NCI-H2081 treated with DMSO at 0.1 percent for 48 hours (cell line): Measurements from ENCODE around the gene ACADVL.

Experiments
- DNase-seq: peaks from one replicate; lab custom pipeline; 2025; lab: John Stamatoyannopoulos, UW

ACADVL gene

DNA sequence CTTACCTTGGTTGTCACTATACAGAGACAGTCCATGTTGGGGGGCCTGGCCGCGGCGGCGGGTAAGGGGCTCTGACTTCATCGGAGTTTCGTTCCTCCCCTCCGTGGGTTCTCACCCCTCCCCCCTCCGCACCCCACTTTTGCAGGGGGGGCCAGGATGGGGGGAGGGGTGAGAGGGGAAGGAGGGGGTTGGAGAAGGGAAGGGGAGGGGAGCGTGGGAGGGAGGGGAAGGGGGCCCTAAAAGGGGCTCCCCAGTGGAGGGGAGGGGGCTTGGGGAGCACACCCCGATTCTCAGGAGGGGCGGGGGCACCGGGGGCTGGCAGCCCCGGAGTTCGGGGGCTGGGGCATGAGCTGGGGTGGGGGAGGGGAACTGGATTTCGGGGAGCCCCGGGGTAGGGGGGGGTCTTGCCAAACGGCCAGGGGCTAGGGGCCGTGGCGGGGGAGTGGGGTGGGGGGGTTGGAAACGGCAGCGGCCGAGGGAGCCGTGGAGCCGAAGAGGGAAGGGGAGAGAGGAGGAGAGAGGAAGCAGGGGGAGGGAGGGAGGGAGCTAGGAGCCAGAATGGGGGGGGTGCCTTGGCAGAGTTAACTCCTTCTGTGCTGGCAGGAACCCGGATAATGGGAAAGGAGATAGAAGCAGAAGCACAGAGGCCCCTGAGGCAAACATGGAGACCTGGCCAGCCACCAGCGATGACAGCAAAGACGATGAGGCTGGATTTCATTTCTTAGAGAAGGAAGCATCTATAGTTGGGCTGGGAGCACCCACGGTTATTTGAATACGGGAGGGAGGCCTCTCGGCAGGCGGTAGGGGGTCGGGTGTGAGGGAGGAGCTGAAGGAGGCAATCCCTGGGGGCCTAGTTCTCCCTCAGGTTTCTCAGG lies 2.4 kb upstream of the ACADVL start:
- no peak for DNase-seq

DNA sequence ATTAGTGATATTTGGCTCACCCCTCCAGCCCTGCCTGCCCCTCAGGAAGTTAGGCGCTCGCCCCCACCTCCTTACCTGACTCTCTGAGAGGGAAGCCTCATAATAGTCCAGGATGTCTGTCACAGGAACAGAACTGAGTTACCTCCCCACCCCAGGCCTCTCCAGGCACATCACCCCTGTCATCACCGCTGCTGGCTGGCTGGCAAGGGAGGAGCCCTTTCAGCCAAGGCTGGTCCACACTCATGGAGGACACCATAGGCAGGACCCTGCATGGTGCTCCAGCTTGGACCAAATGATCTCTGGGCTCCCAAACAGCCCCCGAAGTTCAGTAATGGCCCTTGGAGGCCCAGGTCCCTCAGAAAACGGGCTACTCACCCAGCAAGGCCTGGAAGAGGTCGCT lies 1.6 kb upstream of the ACADVL start:
- no peak for DNase-seq

DNA sequence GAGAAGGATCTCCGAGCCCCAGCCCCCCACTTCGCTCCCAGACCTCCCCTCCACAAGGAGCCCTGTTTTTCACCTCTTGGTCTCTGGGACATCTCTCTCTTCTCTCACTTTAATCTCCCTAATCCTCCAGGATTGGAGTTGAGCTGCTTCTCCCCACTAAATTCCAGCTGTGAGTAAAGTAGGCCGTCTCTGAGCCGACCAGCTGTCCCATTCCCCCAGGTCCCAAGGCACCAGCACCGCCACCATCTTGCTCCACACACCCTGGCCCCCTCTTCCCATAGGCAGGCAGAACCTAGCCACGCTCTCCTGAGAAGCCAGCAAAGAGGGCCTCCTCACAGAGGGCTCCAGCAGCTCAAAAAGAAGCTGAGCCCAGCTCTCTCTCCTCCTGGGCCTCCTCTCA lies 980 bp upstream of the ACADVL start:
- no peak for DNase-seq

DNA sequence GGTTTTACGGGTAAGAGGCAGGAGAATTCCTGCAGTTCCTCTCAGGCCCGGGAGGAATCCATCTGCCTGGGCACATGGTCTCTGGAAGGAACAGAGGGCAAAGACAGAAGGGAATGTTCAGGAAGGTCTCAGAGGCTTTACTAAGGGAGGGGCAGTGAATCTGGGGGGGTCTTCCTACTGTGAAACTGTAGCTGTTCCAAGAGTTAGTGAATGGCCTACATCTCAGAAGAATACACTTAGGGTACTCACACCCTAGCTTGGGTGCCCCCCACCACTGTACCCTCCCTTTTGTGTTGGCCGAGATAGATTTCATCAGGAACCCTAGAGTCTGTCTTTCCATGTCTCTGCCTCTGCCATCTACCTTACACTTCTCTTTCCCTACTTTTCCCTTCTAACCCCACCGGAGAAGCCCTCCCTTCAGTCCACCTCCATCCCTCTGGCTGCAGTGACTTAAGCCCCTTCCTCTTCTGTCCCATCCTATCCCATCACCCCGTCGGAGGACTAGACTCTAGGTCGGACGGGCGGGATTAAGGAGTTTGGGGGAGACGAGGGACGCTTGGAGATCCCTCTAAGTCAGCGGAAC lies 418 bp upstream of the ACADVL start:
- no peak for DNase-seq

GRCh38 chr17:7220593-7221277 lies 997 bp downstream of the ACADVL start:
- DNase-seq = no peak

DNA sequence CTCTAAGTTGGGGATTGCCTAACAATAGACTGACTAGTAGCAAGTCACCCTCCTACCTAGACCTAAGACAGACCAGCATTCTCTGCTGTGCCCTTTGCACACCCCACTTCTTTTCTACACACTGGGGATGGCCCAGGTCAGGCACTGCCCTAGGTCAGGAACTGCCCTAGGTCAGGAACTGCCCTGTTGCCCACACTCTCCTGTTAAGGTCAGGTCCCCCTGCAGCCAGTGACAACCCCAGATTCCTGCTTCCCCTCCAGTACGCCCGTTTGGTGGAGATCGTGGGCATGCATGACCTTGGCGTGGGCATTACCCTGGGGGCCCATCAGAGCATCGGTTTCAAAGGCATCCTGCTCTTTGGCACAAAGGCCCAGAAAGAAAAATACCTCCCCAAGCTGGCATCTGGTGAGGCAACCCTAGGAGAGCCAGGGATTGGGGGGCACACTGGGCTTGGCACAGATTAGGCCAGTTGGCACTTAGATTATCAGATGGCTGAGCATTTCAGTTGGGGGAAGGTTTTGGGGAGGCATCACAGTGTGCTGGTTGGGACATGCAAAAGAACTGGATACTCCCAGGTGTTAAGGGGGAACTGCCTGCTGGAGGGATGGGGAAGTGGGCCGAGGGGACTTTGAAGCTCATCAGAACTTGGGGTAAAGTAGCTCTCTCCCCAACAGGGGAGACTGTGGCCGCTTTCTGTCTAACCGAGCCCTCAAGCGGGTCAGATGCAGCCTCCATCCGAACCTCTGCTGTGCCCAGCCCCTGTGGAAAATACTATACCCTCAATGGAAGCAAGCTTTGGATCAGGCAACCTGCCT lies 1.7 kb downstream of the ACADVL start:
- no peak for DNase-seq

GRCh38 chr17:7222093-7222971 lies 2.6 kb downstream of the ACADVL start:
- no peak for DNase-seq

GRCh38 chr17:7222972-7223292 lies 3.2 kb downstream of the ACADVL start:
- DNase-seq = no peak

DNA sequence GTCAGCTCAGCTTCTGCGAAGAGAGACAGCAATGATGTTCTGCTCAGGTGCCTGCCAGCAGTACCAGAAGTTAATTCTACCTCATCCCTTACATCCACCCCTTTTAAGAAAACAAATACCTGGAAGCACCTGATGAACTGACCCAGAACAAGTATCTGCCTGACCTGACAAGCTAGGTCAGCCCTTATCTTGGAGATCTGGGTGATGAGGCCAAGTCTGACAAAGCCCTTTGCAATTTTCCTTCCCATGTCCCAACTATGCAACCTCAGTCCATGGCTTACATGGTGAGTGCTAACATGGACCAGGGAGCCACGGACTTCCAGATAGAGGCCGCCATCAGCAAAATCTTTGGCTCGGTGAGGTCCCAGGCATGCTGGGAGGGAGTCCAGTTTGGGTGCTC lies 3.6 kb downstream of the ACADVL start:
- no peak for DNase-seq

DNA sequence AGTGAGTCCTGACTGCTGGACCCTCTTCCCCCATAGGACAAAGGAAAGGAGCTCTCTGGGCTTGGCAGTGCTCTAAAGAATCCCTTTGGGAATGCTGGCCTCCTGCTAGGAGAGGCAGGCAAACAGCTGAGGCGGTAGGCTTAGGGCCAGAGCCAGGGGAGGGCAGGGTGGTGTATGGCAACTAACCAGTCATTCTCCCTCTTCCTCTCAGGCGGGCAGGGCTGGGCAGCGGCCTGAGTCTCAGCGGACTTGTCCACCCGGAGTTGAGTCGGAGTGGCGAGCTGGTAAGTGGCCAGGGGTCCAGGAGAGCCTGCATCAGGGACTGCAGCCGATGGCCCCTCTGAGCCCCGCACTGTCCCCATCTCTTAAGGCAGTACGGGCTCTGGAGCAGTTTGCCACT lies 4.4 kb downstream of the ACADVL start:
- DNase-seq = no peak

GRCh38 chr17:7224661-7225111 lies 4.9 kb downstream of the ACADVL start:
- no peak for DNase-seq

- no peak for DNase-seq
These were observed 6.1 kb downstream of the ACADVL start for GRCh38 chr17:7225711-7226331.

GRCh38 chr17:7226721-7227710 lies 7.3 kb downstream of the ACADVL start:
- no peak for DNase-seq

DNA sequence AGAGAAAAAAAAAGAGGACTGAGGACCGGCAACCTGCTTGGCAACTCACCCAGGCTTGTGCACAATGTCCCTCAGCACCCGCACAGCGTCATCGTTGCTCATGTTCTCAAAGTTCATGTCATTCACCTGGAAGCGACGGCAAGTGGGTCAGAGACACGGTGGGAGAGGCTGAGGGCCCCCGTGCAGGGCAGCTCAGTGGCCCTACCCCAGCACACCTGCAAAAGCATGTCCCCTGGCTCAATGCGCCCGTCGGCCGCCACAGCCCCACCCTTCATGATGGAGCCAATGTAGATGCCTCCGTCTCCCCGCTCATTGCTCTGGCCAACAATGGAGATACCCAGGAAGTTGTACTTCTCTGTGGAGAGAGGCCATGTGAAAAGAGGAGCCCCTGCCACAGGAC lies 9.2 kb downstream of the ACADVL start:
- no peak for DNase-seq

DNA sequence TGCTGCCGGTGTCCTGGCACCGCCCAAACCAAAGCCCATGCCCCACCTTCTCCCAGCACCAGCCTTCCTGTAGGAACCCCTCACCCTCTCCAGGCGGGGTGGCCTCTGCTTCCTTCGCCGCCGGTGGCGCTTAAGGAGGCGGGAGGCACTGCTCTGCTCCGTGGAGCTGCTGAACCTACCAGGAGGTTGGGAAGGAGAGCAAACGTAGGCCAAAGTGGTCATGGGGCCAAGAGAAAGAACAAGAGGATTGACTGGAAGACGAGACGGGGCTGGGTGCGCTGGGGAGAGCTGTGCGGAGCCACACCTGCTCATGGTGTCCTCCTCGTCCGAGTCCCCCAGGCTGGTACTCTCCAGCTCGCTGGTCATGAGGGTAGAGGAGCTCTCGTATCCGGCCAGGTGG lies 9.8 kb downstream of the ACADVL start:
- no peak for DNase-seq

DNA sequence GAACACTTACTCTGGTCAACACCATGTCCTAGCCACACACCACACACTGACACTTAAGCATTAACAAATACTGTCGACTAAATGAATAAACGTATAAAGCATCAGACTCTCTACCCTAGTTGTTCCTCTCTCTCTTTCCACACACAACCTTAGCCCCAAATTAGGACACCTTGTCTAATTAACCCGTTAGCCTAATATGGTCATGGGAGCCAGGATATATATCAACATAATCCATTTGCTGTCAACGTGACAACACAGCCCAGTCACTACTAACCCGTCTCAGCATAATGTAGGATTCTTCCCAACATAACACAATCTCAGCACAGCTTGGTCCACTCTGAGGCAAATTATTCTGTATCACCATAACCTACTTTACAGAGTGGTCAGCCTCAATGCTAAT lies 12.4 kb downstream of the ACADVL start:
- DNase-seq = no peak

- DNase-seq = no peak
These were observed 14.0 kb downstream of the ACADVL start for GRCh38 chr17:7233701-7234082.

DNA sequence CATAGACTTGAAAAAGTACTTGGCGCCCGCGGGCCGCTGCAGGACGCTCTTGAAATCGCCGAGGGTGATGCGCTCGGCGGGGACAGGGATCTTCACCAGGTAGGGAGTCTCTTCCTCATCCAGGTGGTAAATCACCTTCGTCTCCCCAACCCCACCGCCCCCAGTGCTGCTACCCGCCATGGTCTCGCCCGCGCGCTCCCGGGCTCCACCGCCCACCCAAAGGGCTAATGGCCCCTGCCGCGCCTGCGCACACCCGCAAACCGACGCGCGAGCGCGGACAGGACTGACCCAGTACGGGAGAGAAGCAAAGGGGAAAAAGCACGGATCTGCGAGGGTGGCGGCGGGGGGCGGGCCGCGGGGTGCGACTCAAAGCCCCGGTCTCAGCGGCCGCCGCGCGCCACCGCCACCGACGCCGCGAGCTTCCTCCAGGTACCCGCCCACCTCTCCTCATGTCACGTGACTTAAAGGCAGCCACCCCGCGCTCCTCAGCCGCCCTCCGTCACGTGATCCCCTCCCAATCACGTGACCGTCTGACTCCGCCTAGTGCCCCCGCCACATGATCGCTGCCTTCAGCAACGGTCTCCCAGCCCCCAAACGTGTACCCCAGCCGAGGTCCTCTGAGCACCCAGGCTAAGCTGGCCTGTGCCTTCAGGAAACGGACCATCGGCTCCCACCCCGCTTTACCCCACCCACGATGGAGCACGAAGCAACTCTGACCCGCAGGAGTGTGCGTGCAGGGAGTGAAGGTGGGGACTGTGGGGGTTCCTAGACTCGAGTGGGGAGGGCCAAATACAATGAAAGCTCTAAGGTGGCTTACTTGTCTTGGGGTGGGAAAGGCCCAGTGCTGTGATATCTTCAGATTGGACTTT lies 14.6 kb downstream of the ACADVL start, which contains the start of gene DVL2:
Gene DVL2, minus strand, starts transcription at position 435 of the 869 bp plus-strand sequence. Its CDS starts 255 bp downstream, at position 180.
- DNase-seq = no peak
